NCI-H1092 treated with DMSO at 0.1 percent for 48 hours (cell line): ENCODE data around the gene UBL4B.

ENCODE experiments used
- DNase-seq: peaks from one replicate; lab custom pipeline; 2025; lab: John Stamatoyannopoulos, UW

UBL4B gene

DNA sequence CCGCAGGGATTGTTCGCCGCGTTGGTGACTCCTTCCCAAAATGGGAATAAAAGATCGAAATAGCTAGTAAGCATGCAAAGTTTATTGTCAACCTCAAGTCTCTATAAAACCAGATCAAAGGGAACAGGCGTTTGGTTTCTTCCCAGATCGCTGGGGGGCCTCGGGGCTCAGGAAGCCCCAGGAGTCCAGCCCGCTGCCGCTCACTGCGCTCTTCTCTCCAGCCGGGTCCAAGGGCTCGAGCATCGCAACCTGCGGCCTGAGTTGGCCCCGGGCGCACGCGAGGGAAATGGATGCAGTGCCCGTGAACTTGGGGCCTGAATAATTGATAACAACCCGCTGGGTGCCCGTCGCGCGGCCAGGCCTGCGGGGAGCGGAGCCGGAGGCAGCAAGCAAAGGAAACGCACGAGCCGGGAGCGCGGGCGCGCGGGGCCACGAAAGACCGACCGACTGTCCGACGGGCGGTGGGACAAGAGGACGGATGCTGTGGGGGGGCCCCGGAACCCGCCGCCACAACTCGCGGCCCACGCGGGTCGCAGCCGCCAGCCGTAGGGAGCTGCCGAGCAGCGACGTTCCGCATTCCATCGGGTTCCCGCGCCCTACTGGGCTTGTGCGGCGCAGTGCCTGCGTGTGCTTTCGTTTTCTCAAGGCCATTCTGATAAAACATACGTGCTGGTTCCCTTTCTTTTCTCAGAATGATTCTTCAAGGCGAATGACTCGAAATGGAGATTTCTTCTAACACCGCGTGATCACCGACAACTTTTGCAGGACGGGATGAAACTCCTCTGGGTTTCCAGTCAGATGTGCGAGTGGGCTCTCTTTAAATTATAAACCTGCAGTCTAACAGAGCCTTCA, 27.8 kb upstream of the UBL4B start:
- DNase-seq, result no peak

DNA sequence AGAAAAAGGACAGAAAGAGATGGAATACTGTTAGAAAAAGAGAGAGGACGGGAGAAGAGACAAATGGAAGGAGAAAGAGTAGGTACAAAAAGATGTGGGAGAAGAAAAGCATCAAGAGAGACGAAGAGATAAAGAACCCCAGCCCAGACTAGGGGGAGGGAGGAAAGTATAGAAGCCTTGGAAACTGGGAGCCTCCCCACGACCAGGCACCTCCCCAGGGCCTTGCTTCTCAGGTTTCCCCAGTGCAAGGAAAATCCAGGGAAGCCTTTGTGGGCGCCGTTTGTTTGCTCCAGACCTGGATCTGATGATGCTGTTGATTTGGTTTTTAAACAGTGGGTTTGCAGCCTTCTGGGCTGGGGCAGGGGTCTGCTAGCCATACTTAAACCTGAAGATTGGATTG, 26.6 kb upstream of the UBL4B start:
- DNase-seq, result no peak

DNA sequence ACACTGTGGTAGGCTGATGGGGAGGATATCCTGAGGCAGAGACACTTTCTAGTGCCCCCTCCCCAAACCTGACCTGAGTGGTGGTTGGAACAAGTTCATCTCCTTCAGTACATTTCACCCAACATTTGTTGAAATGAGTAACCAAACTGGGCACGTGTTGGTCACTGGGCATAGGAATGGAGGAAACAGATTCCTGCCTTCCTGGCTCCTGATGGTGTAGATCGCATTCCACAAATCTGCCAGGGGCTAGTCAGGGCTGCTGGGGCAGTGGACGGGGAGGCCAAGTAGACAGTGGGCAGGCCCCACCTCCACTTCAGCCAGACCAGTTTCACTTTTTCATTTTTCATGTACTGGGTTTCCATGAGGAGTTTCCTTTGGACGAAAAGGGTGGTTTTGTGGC, 25.3 kb upstream of the UBL4B start:
- DNase-seq, result no peak

DNA sequence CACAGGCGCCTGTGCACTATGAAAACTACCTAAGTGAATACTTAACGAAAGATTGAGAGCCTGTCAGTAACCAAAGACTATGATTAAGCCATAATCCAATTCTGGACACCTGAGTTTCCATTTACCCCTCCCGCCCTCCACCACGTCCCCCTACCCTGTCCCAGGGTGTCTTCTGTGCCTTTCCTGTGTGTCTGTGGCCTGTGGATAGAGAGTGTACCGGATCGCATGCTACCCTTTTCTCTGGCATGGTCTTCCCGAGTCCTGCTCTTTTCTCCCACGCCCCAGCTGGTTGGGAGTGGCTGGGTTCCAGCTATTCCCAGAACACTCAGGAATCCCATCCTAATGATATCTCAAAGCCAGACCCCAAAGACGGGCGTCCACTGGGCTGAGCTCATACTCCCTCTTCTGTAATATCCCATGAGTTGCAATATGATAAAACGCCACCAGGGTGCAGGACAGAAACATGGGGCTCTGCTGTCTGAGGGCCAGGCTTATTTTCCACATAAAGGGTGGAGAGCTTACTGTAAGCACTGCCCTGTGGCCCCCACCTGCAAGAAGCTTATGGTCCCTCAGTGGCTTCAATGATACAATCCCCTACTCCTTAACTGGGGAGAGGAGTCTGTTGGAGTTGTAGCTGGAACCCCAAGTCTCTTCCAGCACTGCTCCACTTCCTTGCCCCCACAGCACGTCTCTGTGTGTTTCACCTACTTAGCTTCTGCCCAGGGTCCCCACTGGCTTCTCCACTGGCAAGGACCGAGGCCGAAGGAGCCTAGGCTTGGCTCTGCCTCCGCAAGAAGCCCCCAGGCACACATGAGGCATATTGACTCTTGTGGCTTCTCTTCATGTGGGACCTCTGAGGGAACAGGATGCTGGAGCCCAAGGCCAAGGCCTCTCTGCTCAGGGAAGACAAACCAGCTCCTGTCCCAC, 24.2 kb upstream of the UBL4B start:
- peak; percentile 24 for DNase-seq

DNA sequence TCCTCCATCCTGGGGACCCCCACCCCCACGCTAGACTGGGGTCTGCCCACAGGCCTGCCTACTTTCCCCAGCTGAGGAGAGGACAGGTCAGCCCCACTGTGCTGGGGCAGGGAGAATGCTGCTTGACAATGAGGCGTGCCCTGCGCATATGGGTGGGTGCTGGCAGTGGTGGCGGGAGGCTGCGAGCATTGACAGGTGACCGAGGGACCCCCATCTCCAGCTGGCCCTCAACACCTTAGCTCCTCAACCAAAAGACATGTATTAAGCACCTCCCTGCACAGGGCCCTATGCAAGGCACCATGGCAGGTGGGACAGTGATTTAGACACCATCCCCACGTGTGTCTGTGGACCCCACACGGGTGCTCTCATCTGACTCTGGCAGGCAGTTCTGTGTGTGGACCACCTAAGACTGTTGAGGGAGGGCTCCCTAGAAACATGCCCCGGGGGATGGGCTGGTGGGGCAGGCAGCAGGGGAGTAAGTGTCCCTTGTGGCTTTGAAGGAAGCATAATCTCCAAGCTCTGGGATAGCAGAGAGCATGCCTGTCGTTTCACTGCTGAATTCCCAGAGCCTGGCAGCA, 23.4 kb upstream of the UBL4B start:
- DNase-seq, result no peak

DNA sequence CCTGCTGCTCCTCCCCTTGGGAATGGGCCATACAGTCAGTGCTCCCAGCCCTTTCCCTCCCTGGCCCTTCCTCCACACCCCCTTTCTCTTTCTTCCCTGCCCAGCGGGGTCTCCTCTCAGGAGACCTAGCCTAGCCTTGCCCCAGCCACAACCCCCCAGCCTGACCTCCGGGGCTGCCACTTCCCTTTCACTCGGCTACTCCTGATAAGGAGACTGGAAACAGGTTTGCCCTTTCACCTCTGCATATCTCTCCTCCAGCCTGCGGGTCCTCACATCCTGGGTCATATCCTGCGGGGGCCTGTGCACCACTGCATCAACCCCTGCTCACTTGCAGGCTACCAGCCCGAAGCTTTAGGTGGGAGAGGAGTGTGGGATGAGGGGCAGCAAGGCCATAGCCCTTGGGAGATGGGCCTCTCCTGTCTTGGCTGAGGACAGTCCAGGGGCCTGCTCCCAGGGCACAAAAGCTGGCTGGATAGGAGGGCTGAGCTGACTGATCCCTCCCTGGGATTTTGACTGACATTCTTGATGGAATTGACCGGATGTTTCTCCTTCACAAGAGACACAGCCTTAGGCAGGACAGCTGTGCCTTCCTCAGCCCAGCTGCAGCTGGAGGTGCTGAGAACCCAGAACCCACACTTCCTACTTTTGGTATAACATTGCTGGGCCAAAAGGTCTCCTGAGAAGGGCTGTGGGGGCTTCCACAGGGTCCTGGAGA, 22.5 kb upstream of the UBL4B start:
- no peak for DNase-seq

DNA sequence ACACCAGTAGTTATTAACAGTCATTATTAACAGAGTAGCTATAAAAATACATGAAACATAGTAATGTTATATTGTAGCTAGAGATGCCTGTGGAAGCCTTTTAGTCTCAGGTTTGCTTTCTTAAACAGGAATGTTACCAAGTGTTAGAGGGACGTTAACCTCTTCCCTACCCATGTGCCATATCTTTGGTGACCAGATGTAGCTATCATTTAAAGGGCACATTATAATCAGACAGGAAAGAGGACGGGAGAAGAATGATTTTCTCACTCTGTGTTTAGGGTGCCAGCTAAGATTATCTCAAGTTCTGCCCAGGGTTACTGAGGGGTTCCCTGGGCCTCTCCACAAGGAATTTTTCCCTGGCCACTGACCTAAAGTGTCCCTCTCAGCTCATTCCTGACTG, 20.9 kb upstream of the UBL4B start:
- DNase-seq, result no peak

DNA sequence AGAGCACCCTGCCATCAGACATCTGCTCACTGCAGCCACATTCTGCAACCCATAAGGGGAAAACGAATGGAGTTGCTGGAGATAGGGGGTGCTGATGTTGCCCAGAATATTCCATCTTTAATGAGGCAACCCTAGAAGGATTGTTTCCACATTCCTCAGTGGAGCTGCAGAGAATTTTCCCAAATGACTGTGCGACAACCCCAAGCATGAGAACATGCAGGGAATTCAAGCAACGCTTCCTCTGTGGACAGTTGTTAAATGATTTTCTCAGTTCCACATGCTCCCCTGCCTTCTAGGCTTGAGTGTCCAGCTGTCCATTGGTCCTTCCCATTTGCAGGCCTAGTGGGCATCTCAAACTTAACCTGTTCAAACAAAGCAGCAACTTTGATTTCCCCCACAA, 20.5 kb upstream of the UBL4B start:
- DNase-seq, result no peak

DNA sequence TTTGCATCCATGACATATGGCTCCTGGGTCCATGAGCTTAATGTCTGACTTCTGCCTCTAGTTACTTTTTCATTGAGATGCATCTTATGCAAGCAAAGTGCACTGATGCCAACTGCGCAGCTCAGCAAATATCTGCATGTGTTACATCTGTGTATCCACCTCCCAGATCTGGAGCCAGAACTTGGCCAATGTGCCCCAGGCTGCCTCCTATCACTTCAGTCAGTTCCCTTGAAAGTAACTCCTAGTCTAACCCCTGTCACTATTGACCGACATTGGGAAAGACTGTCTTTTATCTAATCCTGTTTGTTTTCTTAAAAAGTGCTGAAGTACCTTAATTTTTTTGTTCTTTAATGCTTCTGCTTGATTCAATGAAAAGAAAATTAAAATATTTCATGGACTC, 19.3 kb upstream of the UBL4B start:
- no peak for DNase-seq

DNA sequence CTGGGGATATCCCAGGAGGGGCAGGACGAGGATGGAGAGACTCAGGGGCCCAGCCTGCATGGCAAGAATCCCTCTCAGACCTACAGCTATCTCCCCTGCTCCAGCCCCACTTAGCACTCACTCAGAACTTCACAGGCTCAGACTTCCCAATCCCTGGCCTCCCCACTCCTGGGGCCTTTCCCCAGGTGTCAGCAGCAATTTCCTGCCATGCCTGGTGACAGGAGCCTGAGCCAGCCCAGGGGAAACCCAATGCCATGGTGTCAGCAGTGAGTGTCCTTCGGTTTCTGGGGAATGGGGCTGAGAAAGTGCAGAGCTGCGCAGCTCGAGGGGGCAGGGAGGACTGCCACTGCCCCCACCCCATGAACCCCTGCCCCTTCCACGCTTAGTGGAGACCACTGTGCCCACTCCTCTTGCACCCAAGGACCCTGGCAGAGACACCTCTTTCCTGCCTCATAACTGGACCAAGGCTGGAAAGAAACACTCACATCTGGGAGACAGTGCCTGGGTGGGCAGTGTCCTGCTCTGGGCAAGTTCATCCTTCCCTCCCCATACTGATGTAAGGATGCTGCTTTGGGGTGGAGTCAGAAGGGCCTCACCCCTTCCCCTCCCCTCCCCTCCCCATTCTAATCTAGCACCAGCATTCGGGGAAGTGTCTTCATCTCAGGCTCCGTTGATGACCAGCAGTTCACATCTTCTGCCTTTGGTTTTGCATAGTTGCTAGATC, 17.1 kb upstream of the UBL4B start:
- DNase-seq, result no peak

DNA sequence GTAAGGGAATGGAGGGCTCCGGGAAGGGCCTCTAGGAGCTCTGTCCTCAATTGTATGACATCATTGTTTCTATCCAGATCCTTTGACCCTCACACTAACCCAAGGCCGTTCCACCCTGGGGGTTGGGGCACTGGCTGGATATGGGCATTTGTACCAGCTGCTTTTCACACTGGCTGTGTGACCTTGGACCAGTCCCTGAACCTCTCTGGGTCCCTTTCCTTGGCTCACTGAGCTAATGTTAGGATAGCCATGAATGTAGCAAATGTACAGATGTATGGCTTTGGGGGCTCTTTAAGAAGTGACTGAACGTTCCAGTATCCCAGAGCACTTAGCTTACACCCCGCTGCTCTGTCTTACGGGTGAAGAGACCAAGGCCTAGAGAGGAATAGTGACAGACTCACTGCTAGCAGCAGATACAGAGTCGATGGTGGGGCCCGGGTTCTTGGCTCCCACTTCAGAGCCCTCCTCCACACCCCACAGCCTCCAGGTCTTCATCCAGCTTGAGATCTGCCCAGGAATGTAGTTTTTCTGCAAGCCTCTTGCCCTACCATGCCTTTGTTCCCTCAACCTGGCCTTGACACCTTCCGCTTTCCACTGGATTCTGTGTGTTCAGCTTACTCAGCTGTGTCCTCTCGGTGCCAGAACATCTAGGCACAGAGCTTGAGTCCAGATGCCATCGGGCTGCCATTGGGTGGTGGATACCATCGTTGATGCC, 14.6 kb upstream of the UBL4B start:
- DNase-seq, result no peak

DNA sequence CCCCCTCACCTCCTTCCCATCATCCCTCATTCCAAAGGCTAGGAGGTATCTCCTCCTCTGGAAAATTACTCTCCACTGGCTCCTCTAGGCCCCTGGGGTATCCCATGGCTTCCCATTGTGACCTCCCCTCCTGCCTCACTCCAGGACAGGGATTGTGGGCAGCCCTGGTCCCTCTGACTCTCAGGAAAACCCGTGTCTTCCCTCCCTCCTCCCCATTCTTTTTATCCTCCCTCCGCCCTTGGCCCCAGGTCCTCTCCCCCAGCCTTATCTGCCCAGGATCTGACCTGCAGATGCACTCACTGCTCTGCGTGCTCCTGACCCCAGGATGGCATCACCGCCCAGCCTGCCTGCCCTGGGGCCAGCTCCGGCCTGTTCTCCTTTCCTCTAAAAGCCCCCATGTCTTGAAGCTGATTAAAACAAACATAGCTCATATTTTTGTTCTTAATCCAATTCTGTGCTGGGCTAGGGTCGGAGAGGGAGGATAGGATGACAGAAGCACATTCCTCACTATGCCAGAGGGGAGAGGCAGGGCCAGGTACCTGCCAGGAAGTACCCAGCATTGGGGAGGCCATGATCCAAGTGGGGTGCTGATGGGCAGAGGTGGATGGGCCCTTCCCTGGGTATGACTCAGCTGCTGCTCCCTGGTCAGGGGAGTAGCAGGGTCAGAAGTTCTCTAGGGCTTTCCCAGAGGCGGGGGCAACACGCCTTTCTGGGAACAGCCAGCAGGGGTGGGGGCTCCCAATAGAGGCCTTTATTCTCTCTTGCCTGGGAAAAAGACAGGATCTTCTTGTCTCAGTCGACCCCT, 13.8 kb upstream of the UBL4B start:
- no peak for DNase-seq

DNA sequence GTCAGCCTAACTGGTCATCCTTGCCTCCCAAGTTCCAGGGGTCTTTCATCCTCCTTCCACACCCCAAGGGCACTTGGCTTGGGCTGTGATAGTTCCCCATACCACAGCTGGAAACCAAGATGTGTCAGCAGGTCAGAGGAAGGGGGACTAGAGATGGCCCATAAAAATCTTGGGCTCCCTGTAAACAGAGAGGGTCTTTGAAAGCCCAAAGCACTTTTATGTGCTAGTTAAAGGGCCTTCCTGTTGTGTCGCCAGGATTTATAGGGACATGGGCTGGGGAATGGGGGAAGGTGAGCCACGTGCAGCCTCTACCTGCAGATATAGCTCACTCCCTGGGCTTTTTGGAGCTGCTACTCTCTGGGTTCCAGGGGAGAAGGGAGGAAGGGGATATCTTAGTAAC, 11.9 kb upstream of the UBL4B start:
- no peak for DNase-seq

DNA sequence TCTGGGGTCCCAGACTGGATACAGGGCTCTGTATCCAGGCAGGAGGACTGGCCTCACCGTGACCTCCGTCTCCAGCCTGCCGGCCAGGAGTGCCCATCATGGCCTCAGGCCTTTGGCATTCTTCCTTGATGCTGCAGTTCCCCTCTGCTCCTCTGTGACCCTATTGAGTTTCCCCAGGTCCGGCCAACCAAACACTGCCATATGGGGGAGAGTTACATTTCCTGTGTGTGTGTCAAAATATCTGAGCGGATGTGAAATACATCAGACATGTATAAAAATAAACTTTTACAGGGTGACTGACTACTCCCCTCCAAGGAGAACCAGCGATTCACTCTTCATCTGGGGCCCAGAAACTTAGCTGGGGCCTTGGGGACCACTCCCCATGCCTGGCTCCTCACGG, 10.2 kb upstream of the UBL4B start:
- no peak for DNase-seq

DNA sequence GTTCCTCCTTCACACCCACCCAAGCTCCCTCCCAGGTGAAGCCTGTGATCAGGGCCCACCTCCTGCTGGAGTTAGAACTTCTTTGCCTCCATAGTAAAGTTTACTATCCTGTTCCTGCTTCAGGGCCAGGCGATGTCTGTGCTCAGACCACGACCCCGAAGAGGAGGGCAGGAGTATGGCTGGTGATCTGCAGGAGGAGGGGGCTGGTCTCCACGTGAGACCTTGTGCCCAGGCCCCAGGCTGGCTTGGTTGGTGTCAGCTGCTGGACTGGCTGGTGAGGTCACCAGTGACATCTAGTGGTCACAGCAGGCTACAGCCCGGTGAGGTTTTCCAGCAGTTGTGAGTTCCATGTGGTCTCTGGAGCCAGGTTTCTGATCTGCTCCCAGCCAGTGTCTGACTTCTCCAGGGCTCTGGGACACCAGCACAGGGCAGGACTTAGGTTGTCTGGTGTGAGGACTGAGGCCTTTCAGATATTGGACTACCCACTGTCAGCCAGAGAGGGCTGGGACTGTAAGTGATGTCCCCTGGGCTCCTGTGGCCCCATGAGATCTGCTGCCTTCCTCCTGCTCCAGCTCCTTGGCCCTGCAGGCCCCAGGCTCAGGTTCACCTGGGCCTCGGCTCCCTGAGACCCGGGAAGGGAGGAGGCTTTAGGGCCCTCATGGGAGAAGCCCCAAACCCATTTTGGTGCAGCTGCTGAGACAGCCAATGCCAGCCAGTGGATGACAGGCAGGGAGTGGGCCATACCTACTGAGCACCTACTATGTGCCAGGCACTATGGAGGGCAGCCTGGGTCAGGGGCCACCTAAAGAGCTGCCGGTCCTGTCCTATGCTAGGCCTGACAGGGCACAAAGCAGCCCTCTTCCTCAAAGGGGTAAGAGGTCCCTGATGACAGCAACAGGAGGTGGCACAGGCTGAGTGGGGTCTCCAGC, 6.0 kb upstream of the UBL4B start:
- peak; percentile 71 for DNase-seq

DNA sequence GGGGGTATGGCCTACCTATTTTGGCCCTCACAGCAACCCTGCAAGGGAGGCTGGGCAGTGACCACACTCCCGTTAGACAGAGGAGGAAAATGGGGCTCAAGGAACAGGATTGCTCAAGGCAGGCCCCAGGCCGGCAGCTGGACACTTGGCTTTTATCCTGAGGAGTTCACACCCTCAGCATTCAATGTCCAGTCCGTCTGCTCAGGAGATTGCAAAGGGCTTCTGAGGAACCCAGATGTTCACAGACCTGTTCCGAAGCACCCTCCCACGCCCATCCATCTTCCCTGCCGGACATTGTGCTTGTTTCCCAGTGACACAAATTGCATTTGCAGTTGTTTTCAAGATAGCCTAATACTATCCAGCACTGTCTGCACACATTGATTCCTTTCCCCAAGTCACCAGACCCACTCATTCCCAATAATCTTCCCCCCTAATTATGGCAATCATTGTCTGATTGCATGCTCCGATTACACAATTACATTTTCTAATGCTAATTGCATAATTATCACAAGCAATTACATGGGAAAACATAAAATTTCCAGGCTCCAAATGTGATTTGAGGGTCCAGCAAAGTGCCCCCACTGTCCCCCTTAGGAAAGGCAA, 4.3 kb upstream of the UBL4B start:
- no peak for DNase-seq

DNA sequence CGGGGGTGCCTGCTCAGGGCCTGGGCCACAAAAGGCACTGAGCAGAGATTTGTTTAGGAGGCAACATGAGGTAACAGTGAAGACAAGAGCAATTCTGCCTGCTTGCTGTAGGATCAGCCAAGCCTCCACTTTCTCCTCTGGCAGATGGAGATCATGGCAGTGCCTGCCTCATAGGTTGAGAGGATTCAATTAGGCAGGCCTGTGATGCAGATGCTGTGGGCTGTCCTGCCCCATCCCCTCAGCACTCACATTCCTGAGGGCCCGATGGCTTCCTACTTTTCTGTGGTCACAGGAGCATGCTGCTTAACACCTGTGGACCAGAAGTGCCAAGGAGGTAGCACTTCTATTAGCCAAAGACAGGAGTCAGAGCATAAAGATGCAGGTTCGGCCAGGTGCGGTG, 1.2 kb upstream of the UBL4B start:
- DNase-seq, result no peak

DNA sequence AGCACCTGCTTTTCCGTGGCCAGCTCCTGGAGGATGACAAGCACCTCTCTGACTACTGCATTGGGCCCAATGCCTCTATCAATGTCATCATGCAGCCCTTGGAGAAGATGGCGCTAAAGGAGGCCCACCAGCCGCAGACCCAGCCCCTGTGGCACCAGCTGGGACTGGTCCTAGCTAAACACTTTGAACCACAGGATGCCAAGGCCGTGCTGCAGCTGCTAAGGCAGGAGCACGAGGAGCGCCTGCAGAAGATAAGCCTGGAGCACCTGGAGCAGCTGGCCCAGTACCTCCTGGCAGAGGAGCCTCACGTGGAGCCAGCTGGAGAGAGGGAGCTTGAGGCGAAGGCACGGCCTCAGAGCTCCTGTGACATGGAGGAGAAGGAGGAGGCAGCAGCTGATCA, 413 bp downstream of the UBL4B start:
- DNase-seq, result no peak
